H1 (cell line): Measurements from ENCODE around the gene NRDE2. TPM values are rescaled to one million over a fixed set of nuclear protein-coding genes. Genes with fewer than 3 reads are reported as not detected.

ENCODE experiments used
- CHD2 ChIP-seq: IDR thresholded peaks from 2 replicates; pipeline ENCODE4 v1.6.1; 2012; ENCODE audit warnings: low read length, improper control_type of control experiment
- CHD7 ChIP-seq: fragments of 300-600 bp; sonication (generic); IDR thresholded peaks from 2 replicates; pipeline ENCODE4 v1.7.1; 2012; ENCODE audit warnings: low read length, moderate library complexity, mild to moderate bottlenecking, inconsistent platforms; ENCODE audit not compliant: insufficient replicate concordance
- CREB1 ChIP-seq: IDR thresholded peaks from 2 replicates; pipeline ENCODE4 v1.6.1; 2012; ENCODE audit warnings: inconsistent platforms
- E2F6 ChIP-seq: IDR thresholded peaks from 2 replicates; pipeline ENCODE4 v1.6.1; 2012; ENCODE audit warnings: inconsistent platforms
- HDAC6 ChIP-seq: IDR thresholded peaks from one replicate; pipeline ENCODE4 v1.7.1; 2012; ENCODE audit warnings: low read depth, mild to moderate bottlenecking, inconsistent platforms, low read length, moderate library complexity
- JUN ChIP-seq: IDR thresholded peaks from 2 replicates; pipeline ENCODE4 v1.6.1; 2011; ENCODE audit warnings: low read depth, mild to moderate bottlenecking, improper control_type of control experiment, low read length
- RFX5 ChIP-seq: IDR thresholded peaks from 2 replicates; pipeline ENCODE4 v1.6.1; 2011; ENCODE audit warnings: low read depth, low read length, improper control_type of control experiment, borderline replicate concordance
- SIN3A ChIP-seq, 2 experiments: IDR thresholded peaks in 1 of 2; conservative IDR thresholded peaks in 1 of 2; 2 replicates each; pipeline ENCODE4 v1.6.1; 2011 to 2012; ENCODE audit warnings: low read length in 2 of 2, improper control_type of control experiment in 1 of 2, low read depth in 1 of 2, mild to moderate bottlenecking in 1 of 2
- SIX5 ChIP-seq: IDR thresholded peaks from 2 replicates; pipeline ENCODE4 v1.6.1; 2011; ENCODE audit warnings: mild to moderate bottlenecking, low read depth, low read length
- SP4 ChIP-seq: IDR thresholded peaks from 2 replicates; pipeline ENCODE4 v1.6.1; 2012; ENCODE audit warnings: low read length, inconsistent platforms
- SRF ChIP-seq: IDR thresholded peaks from 2 replicates; pipeline ENCODE4 v1.6.1; 2011; ENCODE audit warnings: mild to moderate bottlenecking, low read depth, low read length, moderate library complexity
- TAF7 ChIP-seq: optimal IDR thresholded peaks from 2 replicates; pipeline ENCODE3; 2011; ENCODE audit warnings: low read depth, mild to moderate bottlenecking, inconsistent platforms, low read length, moderate library complexity, borderline replicate concordance
- YY1 ChIP-seq: IDR thresholded peaks from 2 replicates; pipeline ENCODE4 v1.6.1; 2011; ENCODE audit warnings: low read depth, mild to moderate bottlenecking, low read length
- polyA plus RNA-seq, 7 experiments: library from polyadenylated mRNA; depleted of rRNA in 3 of 7; stranded (reverse) in 5 of 7; unstranded in 2 of 7; fragments of >200 nt in 5 of 7; fragments of 200-250 nt in 2 of 7; gene quantifications; 1 replicate in 5 of 7; 2 replicates in 1 of 7; 4 replicates in 1 of 7; pipeline versions ENCODE4 v1.2.1 to v1.2.3, GENCODE V29; 2011 to 2013; ENCODE audit warnings: missing spikeins in 2 of 7, mixed read lengths in 2 of 7
- total RNA-seq: library from RNA; stranded (reverse); fragmentation: NEBNext Ultra II Directional; extraction: Animal tissue kit (Norgen Biotek cat#: 25700); gene quantifications from 2 replicates; pipeline ENCODE4 v1.2.1, GENCODE V29; 2021

The NRDE2 gene
- total and polyA plus RNA-seq, 2 of the 8 experiments (the other 6 are each of a cell fraction or from before 2014, with no cell fraction given), result 4.9 to 12.1 TPM

GRCh38 chr14:90272523-90272922 is 59.2 kb downstream of the NRDE2 start (continued):
- TF ChIP-seq CHD7 (no peak), SP4 (no peak), SRF (no peak), YY1 (no peak), JUN (no peak), E2F6 (no peak), SIN3A (conservative IDR thresholded peaks at IDR 0.05 in 1 of 2, IDR thresholded peaks at IDR 0.05 in 1 of 2; ENCODE audit: low read depth in 1 of 2, low read length in 2 of 2) (no peak), SIX5 (no peak), CREB1 (no peak), RFX5 (no peak), TAF7 (no peak), HDAC6 (no peak), CHD2 (no peak)
- TF ChIP-seq, all 59 proteins: peak for 0
